Activated naive CD4-positive, alpha-beta T cell treated with anti-CD3 and anti-CD28 coated beads, Interleukin-2, amount 10 ng/mL, durations not matched to agents 7 days and 5 days (primary cell): ENCODE results near the gene TBX1.
A peak's percentile ranks its signal among the peaks of the same experiment; 100 is the strongest.
"Not testable (repeated sequence)": the region's sequence is repeated elsewhere in the genome, so short reads cannot be mapped to it uniquely, and the experiment has no call there.

ENCODE experiments used
- CTCF ChIA-PET: fragments of 350-600 bp; sonication (Branson Sonifier 250); formaldehyde crosslinking; loops from one replicate; lab custom pipeline; 2021; ENCODE audit warnings: antibody characterized with exemption; lab: Charles Lee
- DNase-seq: peaks from one replicate; pipeline ENCODE4 v3.0.0-alpha.2; 2020
- H3K27ac Mint-ChIP-seq: one replicate; pipeline ENCODE4 v1.8.0; 2021; ENCODE audit warnings: mild to moderate bottlenecking, moderate library complexity, mixed read lengths
- H3K27me3 Mint-ChIP-seq: one replicate; pipeline ENCODE4 v1.8.0; 2021; ENCODE audit warnings: mild to moderate bottlenecking, mixed read lengths
- H3K36me3 Mint-ChIP-seq: one replicate; pipeline ENCODE4 v1.8.0; 2021; ENCODE audit warnings: mixed read lengths
- H3K4me1 Mint-ChIP-seq: one replicate; pipeline ENCODE4 v1.8.0; 2021; ENCODE audit warnings: mixed read lengths
- H3K4me3 Mint-ChIP-seq: one replicate; pipeline ENCODE4 v1.8.0; 2021; ENCODE audit warnings: mild to moderate bottlenecking, moderate library complexity, mixed read lengths
- H3K9me3 Mint-ChIP-seq: one replicate; pipeline ENCODE4 v1.8.0; 2021; ENCODE audit warnings: mixed read lengths

Gene TBX1

DNA sequence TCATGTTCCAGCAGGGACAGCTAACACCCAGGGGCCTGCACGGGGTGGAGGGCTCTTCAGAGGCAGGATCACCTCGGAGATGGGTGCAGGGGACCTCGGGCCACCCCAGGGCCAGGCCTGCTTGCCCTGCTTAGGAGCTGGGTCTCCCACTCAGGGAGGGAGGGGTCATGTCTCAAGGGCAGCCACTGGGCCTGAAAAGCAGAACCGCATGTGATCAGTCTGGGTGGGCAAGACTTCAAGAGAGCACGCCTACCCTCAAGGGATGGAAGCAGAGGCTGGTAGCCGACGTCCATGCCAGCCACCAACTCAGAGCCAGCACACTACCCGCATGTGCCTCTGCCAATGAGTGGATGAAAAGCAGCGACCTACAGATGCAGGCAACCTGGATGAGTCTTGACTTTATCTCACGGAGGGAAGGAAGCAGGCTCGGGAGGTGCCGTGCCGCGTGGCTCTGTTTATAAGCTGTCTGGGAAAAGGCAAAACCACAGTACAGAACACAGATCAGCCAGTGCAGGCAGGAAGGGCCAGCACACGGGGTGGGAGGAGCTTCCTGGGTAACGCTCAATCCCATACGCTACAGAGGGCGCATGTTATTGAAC lies 16.0 kb downstream of the TBX1 start:
- H3K36me3 Mint-ChIP-seq: no peaks in the 10 kb centered on the region
- DNase-seq: peak; percentile 32
- CTCF ChIA-PET: interaction anchor here (1.1 kb wide), 1 partner anchor 46 kb away, joined by 3 read pairs; no protein-coding TSS in a partner anchor
- no peak overlapping the region for H3K27ac Mint-ChIP-seq
- peaks cover 6% of the 10 kb centered on the region for H3K4me1 Mint-ChIP-seq
- peaks cover 75% of the 10 kb centered on the region for H3K27me3 Mint-ChIP-seq
- H3K4me3 Mint-ChIP-seq: no peak overlapping the region
- H3K9me3 Mint-ChIP-seq: no peaks in the 10 kb centered on the region

DNA sequence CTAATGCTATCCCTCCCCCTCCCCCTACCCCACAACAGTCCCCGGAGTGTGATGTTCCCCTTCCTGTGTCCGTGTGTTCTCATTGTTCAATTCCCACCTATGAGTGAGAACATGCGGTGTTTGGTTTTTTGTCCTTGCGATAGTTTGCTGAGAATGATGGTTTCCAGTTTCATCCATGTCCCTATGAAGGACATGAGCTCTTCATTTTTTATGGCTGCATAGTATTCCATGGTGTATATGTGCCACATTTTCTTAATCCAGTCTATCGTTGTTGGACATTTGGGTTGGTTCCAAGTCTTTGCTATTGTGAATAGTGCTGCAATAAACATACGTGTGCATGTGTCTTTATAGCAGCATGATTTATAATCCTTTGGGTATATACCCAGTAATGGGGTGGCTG lies 16.6 kb downstream of the TBX1 start:
- H3K27ac Mint-ChIP-seq, H3K4me1 Mint-ChIP-seq, DNase-seq, H3K9me3 Mint-ChIP-seq, H3K4me3 Mint-ChIP-seq, H3K36me3 Mint-ChIP-seq: not testable (repeated sequence)
- CTCF ChIA-PET: interaction anchor here (1.1 kb wide), 1 partner anchor 47 kb away, joined by 3 read pairs; no protein-coding TSS in a partner anchor
- H3K27me3 Mint-ChIP-seq: peaks cover 70% of the 10 kb centered on the region

DNA sequence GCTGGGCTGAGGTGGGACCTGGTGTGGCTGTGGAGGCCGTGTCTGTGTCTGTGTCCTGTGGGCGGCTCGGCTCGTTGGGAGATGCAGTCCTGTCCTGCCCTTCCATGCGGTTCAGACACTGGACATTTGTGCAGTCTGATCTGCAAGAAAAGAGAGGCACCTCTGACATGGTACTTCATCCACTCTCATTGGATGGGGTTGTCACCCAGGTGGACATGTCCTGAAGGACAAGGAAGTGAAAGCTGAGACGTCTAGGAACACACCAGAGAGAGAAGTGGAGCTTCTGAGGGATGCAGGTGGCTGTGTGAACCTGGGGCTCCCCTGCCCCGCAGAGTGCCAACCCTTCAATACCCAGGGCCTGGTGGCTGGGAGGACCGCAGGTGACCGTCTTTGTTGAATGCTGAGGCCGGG lies 18.4 kb downstream of the TBX1 start:
- Mint-ChIP-seq H3K27me3 (peaks cover 66% of the 10 kb centered on the region), H3K36me3 (no peaks in the 10 kb centered on the region), H3K27ac (no peak overlapping the region), H3K4me1 (peaks cover 6% of the 10 kb centered on the region), H3K9me3 (no peaks in the 10 kb centered on the region), H3K4me3 (no peak overlapping the region)
- DNase-seq: peak; percentile 18
- CTCF ChIA-PET: interaction anchor here (1.0 to 1.9 kb wide), 2 partner anchors 20 to 48 kb away, joined by 3 to 5 read pairs; no protein-coding TSS in a partner anchor

DNA sequence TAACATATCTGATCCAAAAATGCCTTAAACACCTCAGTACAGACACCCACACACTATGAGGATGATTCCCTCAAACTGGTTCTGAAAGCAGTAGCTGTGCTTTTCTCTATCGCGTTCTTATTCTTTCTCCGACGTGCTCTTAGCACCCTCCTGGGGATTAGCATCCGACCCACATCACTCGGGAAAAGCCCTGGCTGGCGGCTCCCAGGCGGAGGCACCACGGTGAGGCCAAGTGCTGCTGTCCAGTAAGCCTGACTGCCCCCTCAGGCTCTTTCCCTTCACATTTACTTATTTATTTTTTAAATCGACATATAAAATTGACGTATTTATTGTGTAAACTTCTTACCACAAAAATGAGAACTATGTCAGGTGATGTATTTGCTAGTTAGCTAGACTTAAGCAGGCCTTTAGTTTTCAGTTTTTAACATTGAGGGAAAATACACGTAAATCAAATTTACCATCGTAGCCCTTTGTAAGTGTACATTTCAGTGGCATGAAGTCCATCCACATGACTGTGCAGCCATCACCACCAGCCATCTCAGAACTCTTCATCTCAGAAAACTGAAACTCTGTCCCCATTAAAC lies 19.2 kb downstream of the TBX1 start:
- CTCF ChIA-PET: interaction anchor here (1.0 to 1.9 kb wide), 2 partner anchors 21 to 49 kb away, joined by 3 to 5 read pairs; no protein-coding TSS in a partner anchor
- H3K27me3 Mint-ChIP-seq: peaks cover 59% of the 10 kb centered on the region
- H3K27ac Mint-ChIP-seq: no peak overlapping the region
- no peaks in the 10 kb centered on the region for H3K36me3 Mint-ChIP-seq
- no peaks in the 10 kb centered on the region for H3K9me3 Mint-ChIP-seq
- H3K4me3 Mint-ChIP-seq: no peak overlapping the region
- H3K4me1 Mint-ChIP-seq: peaks cover 6% of the 10 kb centered on the region
- peak; percentile 14 for DNase-seq

- no peak overlapping the region for H3K4me3 Mint-ChIP-seq
- CTCF ChIA-PET: no interaction called here
- DNase-seq: peak; percentile 3
- H3K9me3 Mint-ChIP-seq: no peaks in the 10 kb centered on the region
- no peaks in the 10 kb centered on the region for H3K36me3 Mint-ChIP-seq
- peaks cover 48% of the 10 kb centered on the region for H3K27me3 Mint-ChIP-seq
- H3K4me1 Mint-ChIP-seq: no peaks in the 10 kb centered on the region
- H3K27ac Mint-ChIP-seq: no peak overlapping the region
These were observed 22.0 kb downstream of the TBX1 start for GRCh38 chr22:19782533-19782932.

DNA sequence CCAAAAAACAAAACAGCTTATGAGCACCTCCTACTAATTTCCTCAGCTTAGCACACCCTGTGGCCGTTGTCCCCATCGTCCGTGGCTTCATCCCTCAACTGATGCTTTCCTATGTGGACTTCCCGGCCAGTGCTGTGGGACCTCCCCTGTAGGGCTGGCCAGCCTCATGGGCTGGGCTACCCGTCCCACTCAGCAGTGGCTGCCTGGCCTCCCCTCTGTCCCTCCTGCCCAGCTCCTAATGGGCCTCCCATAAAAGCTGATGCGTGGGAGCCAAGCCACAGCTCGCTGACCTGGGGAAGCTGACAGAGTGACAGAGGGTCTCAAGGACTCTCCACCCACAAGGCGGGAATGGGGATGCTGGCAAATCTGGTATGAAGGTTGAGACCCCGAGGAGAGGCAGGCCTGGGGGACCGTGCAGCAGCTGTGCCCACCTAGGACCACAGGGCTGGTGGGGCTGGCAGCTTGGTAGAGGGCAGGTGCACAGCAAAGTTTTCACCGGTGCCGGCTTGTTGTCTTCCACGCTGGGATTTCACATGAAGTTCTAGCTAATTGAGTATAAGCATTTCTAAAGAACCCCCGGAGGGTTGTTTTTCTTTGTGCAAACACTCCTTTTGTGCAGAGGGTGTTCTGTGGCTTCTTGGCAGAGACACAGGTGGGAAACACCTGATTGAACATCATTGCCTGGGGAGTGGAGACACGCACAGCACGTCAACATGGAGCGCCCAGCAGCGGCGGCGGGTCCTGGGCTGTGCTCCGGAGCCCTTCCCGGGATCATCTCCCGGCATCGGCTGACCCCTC lies 23.2 kb downstream of the TBX1 start:
- DNase-seq: peak; percentile 9
- no peaks in the 10 kb centered on the region for H3K9me3 Mint-ChIP-seq
- CTCF ChIA-PET: no interaction called here
- H3K27ac Mint-ChIP-seq: no peak overlapping the region
- H3K4me1 Mint-ChIP-seq: no peaks in the 10 kb centered on the region
- H3K4me3 Mint-ChIP-seq: no peak overlapping the region
- H3K27me3 Mint-ChIP-seq: peaks cover 36% of the 10 kb centered on the region
- no peaks in the 10 kb centered on the region for H3K36me3 Mint-ChIP-seq

GRCh38 chr22:19784384-19785175 lies 24.0 kb downstream of the TBX1 start:
- no peak overlapping the region for H3K27ac Mint-ChIP-seq

GRCh38 chr22:19785461-19786263 lies 25.1 kb downstream of the TBX1 start:
- no peaks in the 10 kb centered on the region for H3K36me3 Mint-ChIP-seq
- peaks cover 23% of the 10 kb centered on the region for H3K27me3 Mint-ChIP-seq
- no peak overlapping the region for H3K4me3 Mint-ChIP-seq
- no peak for DNase-seq
- H3K4me1 Mint-ChIP-seq: no peaks in the 10 kb centered on the region
- CTCF ChIA-PET: interaction anchor here (0.7 kb wide), 1 partner anchor 73 kb away, joined by 3 read pairs; no protein-coding TSS in a partner anchor
- no peaks in the 10 kb centered on the region for H3K9me3 Mint-ChIP-seq
- H3K27ac Mint-ChIP-seq: no peak overlapping the region

More at GRCh38 chr22:19784384-19785175, 24.0 kb downstream of the TBX1 start:
- CTCF ChIA-PET: interaction anchor here (0.7 kb wide), 1 partner anchor 72 kb away, joined by 3 read pairs; no protein-coding TSS in a partner anchor
- no peak overlapping the region for H3K4me3 Mint-ChIP-seq
- H3K9me3 Mint-ChIP-seq: no peaks in the 10 kb centered on the region
- DNase-seq: peak; percentile 11
- no peaks in the 10 kb centered on the region for H3K36me3 Mint-ChIP-seq
- H3K4me1 Mint-ChIP-seq: no peaks in the 10 kb centered on the region
- peaks cover 31% of the 10 kb centered on the region for H3K27me3 Mint-ChIP-seq

DNA sequence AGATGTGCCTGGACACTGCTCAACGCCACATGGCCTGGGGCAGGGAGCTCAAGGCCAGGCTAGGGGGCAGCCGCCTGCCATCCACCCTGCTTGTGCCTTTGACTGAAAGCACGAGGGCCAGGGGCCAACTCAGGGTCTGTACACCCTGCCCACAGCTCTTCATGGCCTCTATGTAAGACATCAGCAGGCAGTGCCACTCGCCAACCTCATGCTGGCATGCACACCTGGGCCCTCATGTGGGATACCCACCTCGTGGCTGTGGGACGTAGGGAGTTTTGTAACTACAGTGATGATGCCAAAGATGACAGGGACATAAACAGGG lies 25.6 kb downstream of the TBX1 start:
- H3K4me1 Mint-ChIP-seq: no peaks in the 10 kb centered on the region
- H3K4me3 Mint-ChIP-seq: no peak overlapping the region
- H3K36me3 Mint-ChIP-seq: no peaks in the 10 kb centered on the region
- no peak overlapping the region for H3K27ac Mint-ChIP-seq
- DNase-seq: no peak
- no peaks in the 10 kb centered on the region for H3K9me3 Mint-ChIP-seq
- CTCF ChIA-PET: no interaction called here
- peaks cover 20% of the 10 kb centered on the region for H3K27me3 Mint-ChIP-seq

DNA sequence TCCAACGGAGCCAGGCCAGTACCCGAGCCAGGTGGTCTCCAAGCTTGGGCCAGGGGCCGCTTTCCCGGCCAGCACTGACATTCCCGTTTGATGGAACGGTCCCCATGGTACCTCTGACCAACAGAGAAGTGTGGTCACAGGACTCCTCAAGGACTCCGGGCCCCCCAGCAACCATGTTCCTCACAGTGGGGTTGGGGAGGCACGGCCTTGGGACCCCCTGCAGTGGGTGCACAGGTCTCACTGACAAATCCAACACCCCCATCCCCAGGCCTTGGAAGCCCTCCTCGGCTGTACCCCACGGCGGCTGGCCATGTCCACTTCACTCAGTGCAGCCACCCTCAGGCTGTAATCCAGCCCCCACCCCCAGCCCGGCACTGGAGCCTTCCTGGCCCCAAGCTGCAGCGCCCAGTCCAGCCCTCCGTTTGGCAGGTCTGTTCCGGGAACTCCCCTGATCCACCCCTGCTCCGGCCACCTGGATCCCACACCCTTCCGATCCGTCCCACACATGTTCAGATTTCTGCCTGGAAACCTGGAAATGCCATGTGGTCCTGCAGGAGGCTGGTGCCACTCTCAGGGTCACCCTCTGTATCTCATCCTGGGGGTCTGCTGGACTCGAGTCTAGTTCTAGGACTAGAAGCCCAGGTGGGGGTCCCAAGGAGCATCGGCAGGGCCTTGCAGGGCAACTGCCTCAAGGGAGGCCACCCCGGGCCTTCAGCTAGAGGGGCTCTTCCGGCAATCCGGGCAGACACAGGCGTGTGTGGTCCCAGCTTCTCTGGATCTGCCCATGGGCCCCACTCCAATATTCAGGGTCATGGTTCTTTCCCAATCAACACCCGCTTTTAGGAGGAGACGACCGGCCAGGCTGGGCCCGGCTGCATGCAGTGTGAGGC lies 26.6 kb downstream of the TBX1 start:
- H3K27me3 Mint-ChIP-seq: peaks cover 14% of the 10 kb centered on the region
- H3K27ac Mint-ChIP-seq: no peak overlapping the region
- no peaks in the 10 kb centered on the region for H3K36me3 Mint-ChIP-seq
- no peak for DNase-seq
- H3K4me1 Mint-ChIP-seq: no peaks in the 10 kb centered on the region
- CTCF ChIA-PET: no interaction called here
- H3K4me3 Mint-ChIP-seq: no peak overlapping the region
- H3K9me3 Mint-ChIP-seq: no peaks in the 10 kb centered on the region

DNA sequence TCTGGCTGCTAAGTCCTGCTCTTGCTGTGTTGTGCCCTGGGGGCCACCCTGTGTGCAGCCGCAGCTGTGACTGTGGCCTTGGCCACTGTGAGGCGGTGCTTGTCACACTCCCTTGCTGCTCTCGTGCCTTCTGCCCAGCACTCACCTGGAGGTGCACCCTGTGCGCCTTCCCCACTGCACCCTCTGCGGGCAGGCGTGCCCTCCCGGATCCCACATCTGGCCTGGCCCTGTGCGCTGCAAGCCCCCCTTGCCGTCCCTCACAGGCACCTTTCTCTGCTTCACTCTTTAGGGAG lies 27.2 kb downstream of the TBX1 start:
- H3K27me3 Mint-ChIP-seq: peaks cover 9% of the 10 kb centered on the region
- H3K4me1 Mint-ChIP-seq: no peaks in the 10 kb centered on the region
- CTCF ChIA-PET: no interaction called here
- no peaks in the 10 kb centered on the region for H3K36me3 Mint-ChIP-seq
- no peak for DNase-seq
- no peak overlapping the region for H3K4me3 Mint-ChIP-seq
- no peaks in the 10 kb centered on the region for H3K9me3 Mint-ChIP-seq
- no peak overlapping the region for H3K27ac Mint-ChIP-seq

DNA sequence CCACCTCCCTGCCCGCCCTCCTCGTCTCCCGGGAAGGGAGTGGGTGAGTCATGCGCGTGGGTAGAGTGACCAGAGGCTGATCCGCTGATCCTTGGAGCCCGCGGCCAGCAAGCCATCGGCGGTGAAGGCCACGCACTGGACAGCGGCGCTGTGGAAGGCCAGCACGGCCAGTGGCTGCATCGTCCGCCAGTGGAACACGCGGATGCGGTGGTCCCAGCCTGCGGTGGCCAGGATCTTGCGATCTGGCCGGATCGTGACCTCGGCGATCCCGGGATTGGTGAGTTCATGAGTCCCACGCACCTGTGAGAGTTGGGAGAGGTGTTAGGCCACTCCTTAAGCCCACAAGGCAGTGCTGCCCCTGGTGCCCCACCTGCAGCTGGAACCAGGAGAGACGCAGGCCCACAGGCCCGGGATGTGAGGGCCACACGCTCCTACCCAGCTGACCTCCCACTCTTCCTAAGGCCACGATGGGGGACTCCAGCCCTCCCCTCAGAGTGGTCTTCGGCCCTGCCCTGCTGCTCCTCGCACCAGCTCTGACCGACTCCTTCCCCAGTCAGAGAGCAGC lies 28.2 kb downstream of the TBX1 start:
- Mint-ChIP-seq H3K36me3 (no peaks in the 10 kb centered on the region), H3K4me3 (no peak overlapping the region), H3K27me3 (no peaks in the 10 kb centered on the region), H3K27ac (no peak overlapping the region), H3K9me3 (no peaks in the 10 kb centered on the region), H3K4me1 (no peaks in the 10 kb centered on the region)
- no peak for DNase-seq
- CTCF ChIA-PET: no interaction called here
